GM18873 (cell line): ENCODE measurements around the gene TLN1.

Experiments
- ATAC-seq: cut with Tn5 transposase; IDR thresholded peaks from one replicate; pipeline ENCODE4 v1.9.1; 2021; ENCODE audit warnings: mild to moderate bottlenecking, moderate library complexity, moderate number of reproducible peaks; ENCODE audit not compliant: unreplicated experiment, low FRiP score

The TLN1 gene

GRCh38 chr9:35732185-35732799 lies at the start of gene TLN1, which contains the start of gene CREB3:
Gene TLN1, minus strand, starts transcription at chr9:35732195. Its CDS starts 6,501 bp downstream, at chr9:35725694.
Gene CREB3, plus strand, starts transcription at chr9:35732666. Its CDS starts 107 bp downstream, at chr9:35732773.
- peak; percentile 83 for ATAC-seq

GRCh38 chr9:35781066-35781465 lies 49.1 kb upstream of the TLN1 start:
- ATAC-seq: no peak

GRCh38 chr9:35778496-35778895 lies 46.5 kb upstream of the TLN1 start:
- no peak for ATAC-seq

GRCh38 chr9:35776018-35776417 lies 44.0 kb upstream of the TLN1 start:
- no peak for ATAC-seq

- no peak for ATAC-seq
Observed at GRCh38 chr9:35774907-35775635, 43.1 kb upstream of the TLN1 start.

- ATAC-seq: no peak
Observed at GRCh38 chr9:35771943-35772342, 39.9 kb upstream of the TLN1 start.

GRCh38 chr9:35771534-35771933 lies 39.5 kb upstream of the TLN1 start:
- no peak for ATAC-seq

GRCh38 chr9:35771075-35771433 lies 39.1 kb upstream of the TLN1 start:
- ATAC-seq: no peak

- no peak for ATAC-seq
Observed at GRCh38 chr9:35769763-35770162, 37.8 kb upstream of the TLN1 start.

- no peak for ATAC-seq
Observed at GRCh38 chr9:35767458-35767857, 35.5 kb upstream of the TLN1 start.

GRCh38 chr9:35766997-35767396 lies 35.0 kb upstream of the TLN1 start:
- ATAC-seq: no peak

GRCh38 chr9:35763803-35764202 lies 31.8 kb upstream of the TLN1 start:
- ATAC-seq: no peak

GRCh38 chr9:35763181-35763580 lies 31.2 kb upstream of the TLN1 start:
- no peak for ATAC-seq

- ATAC-seq: no peak
Observed at GRCh38 chr9:35760651-35761050, 28.7 kb upstream of the TLN1 start.

- ATAC-seq: no peak
Observed at GRCh38 chr9:35759795-35760194, 27.8 kb upstream of the TLN1 start.

- ATAC-seq: no peak
Observed at GRCh38 chr9:35758475-35759050, 26.6 kb upstream of the TLN1 start.

GRCh38 chr9:35757892-35758275 lies 25.9 kb upstream of the TLN1 start:
- no peak for ATAC-seq

GRCh38 chr9:35757226-35757891 lies 25.4 kb upstream of the TLN1 start:
- ATAC-seq: no peak

- ATAC-seq: no peak
Observed at GRCh38 chr9:35756275-35757225, 24.6 kb upstream of the TLN1 start.

- ATAC-seq: no peak
Observed at GRCh38 chr9:35755071-35755470, 23.1 kb upstream of the TLN1 start.
